IgD-negative memory B cell (primary cell): ENCODE measurements around the gene EFR3B. TPM values are rescaled to one million over a fixed set of nuclear protein-coding genes. Genes with fewer than 3 reads are reported as not detected.

Experiments
- H3K27ac Mint-ChIP-seq, 3 donors: one replicate each; pipeline ENCODE4 v1.8.0; 2020 to 2022; ENCODE audit warnings: mild to moderate bottlenecking in 3 of 3, mixed read lengths in 3 of 3, moderate library complexity in 1 of 3
- H3K27me3 Mint-ChIP-seq: one replicate; pipeline ENCODE4 v1.8.0; 2021; ENCODE audit warnings: mixed read lengths
- H3K36me3 Mint-ChIP-seq: one replicate; pipeline ENCODE4 v1.8.0; 2020; ENCODE audit warnings: mild to moderate bottlenecking, mixed read lengths
- H3K4me1 Mint-ChIP-seq, 3 donors: one replicate each; pipeline ENCODE4 v1.8.0; 2020 to 2022; ENCODE audit warnings: mixed read lengths in 3 of 3, mild to moderate bottlenecking in 1 of 3
- H3K4me3 Mint-ChIP-seq, 4 donors: one replicate each; pipeline ENCODE4 v1.8.0; 2020 to 2022; ENCODE audit warnings: mild to moderate bottlenecking in 4 of 4, mixed read lengths in 4 of 4, moderate library complexity in 3 of 4
- H3K9me3 Mint-ChIP-seq, 3 donors: one replicate each; pipeline ENCODE4 v1.8.0; 2020 to 2021; ENCODE audit warnings: mixed read lengths in 3 of 3, mild to moderate bottlenecking in 1 of 3
- polyA plus RNA-seq: library from polyadenylated mRNA; unstranded; fragments of 300-500 nt; fragmentation: Illumina TruSeq; gene quantifications from one replicate; pipeline ENCODE4 v1.2.3, GENCODE V29; 2021

The EFR3B gene
- polyA plus RNA-seq, 1 donor from 2014 or later = 0.04 TPM

DNA sequence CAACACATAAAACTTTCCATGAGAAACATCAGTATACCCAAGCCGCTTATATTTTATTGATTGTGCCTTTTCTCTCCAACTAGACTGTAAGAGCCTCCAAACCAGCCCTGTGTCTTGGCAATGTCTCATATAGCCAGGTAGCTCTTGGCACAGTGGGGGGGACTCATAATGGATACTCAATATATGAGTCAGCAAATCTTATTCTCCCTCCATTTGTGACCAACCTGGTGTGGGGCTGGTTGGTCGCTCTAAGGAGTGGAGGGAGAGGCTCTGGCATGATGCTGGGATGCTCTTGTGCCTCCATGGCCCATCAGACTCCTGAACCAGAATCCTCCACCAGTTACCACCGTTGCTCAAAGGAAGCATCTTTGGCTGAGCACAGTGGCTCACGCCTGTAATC, 32.0 kb downstream of the EFR3B start:
- no peak overlapping the region for H3K4me3 Mint-ChIP-seq
- H3K9me3 Mint-ChIP-seq = no peaks in the 10 kb centered on the region
- peaks cover 0 to 6% (median 2%) of the 10 kb centered on the region in 3 donors for H3K4me1 Mint-ChIP-seq
- no peak overlapping the region for H3K27ac Mint-ChIP-seq
- peaks cover 2% of the 10 kb centered on the region for H3K36me3 Mint-ChIP-seq
- H3K27me3 Mint-ChIP-seq = peaks cover 9% of the 10 kb centered on the region

GRCh38 chr2:25074826-25075225, 33.0 kb downstream of the EFR3B start:
- peaks cover 9% of the 10 kb centered on the region for H3K27me3 Mint-ChIP-seq
- H3K27ac Mint-ChIP-seq = no peak overlapping the region
- peaks cover 2% of the 10 kb centered on the region for H3K36me3 Mint-ChIP-seq
- no peaks in the 10 kb centered on the region for H3K9me3 Mint-ChIP-seq
- peaks cover 0 to 6% (median 2%) of the 10 kb centered on the region in 3 donors for H3K4me1 Mint-ChIP-seq
- no peak overlapping the region for H3K4me3 Mint-ChIP-seq

- peaks cover 0 to 6% (median 2%) of the 10 kb centered on the region in 3 donors for H3K4me1 Mint-ChIP-seq
- no peak overlapping the region for H3K27ac Mint-ChIP-seq
- H3K9me3 Mint-ChIP-seq = no peaks in the 10 kb centered on the region
- H3K27me3 Mint-ChIP-seq = peaks cover 7% of the 10 kb centered on the region
- peaks cover 2% of the 10 kb centered on the region for H3K36me3 Mint-ChIP-seq
- H3K4me3 Mint-ChIP-seq = no peak overlapping the region
These were observed 34.9 kb downstream of the EFR3B start for GRCh38 chr2:25076749-25077148.

DNA sequence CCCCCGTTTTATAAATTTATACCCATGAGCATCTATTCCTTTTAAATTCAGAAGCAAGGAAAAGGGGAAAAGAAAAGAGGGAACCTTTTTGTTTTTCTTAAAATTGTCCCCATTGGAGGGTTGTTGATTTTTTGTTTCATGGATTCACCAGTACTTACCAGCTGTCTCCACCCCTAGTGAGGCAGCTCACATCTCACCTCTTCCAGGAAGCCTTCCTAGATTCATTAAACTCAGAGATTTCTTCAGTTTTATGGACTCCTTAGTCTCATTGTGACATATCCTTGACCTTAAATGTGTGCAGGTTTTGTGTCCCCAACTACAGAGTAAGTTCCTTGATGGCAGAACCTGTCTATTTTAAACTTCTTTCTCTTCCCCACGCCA, 35.9 kb downstream of the EFR3B start:
- peaks cover 7% of the 10 kb centered on the region for H3K27me3 Mint-ChIP-seq

DNA sequence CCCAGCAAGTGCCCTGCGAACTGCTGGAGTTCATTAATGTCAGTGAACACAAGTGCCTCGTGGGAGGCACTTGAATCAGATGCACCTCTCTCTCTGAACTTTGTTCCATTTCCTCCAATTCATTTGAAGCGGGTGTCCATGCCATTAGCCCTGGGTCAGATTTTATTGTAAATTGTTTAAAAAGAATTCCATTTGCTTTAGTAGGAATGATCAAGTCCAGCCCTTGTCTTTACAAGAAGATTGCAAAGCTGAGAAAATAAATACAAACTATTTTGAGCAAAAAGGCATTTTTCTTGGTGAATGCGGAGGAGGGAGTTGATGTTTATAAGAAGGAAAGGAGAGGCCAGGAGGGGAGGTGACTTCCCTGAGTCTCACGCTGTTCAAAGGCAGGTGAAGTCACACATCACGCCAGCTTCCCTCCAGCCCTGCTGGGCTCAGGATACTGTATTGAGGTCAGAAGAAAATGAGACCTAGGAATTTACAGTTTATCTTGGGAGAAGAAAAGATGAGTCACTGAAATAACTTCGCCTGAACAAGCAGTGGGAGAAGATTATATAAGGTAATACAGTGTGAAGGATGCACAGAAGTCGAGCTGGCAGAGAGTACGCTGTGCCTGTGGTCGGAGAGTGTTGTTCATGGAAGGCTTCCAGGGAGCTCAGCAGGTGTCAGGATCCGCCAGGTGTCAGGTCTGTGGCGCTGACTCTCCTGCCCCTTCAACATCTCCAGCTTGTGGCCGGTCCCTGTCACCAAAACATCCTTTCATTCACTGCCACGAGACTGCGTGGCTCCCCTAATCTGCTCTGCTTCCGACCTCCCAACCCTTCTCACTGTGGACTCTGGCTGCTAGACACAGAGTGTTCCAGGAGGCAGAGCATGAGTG, 36.5 kb downstream of the EFR3B start:
- Mint-ChIP-seq H3K9me3 (no peaks in the 10 kb centered on the region), H3K36me3 (peaks cover 2% of the 10 kb centered on the region), H3K4me1 (peaks cover 0 to 6% (median 2%) of the 10 kb centered on the region in 3 donors), H3K27ac (no peak overlapping the region), H3K27me3 (peaks cover 7% of the 10 kb centered on the region), H3K4me3 (no peak overlapping the region)

More for the DNA sequence above, 35.9 kb downstream of the EFR3B start:
- Mint-ChIP-seq H3K4me1 (peaks cover 0 to 6% (median 2%) of the 10 kb centered on the region in 3 donors), H3K27ac (no peak overlapping the region), H3K9me3 (no peaks in the 10 kb centered on the region), H3K36me3 (peaks cover 2% of the 10 kb centered on the region), H3K4me3 (no peak overlapping the region)

DNA sequence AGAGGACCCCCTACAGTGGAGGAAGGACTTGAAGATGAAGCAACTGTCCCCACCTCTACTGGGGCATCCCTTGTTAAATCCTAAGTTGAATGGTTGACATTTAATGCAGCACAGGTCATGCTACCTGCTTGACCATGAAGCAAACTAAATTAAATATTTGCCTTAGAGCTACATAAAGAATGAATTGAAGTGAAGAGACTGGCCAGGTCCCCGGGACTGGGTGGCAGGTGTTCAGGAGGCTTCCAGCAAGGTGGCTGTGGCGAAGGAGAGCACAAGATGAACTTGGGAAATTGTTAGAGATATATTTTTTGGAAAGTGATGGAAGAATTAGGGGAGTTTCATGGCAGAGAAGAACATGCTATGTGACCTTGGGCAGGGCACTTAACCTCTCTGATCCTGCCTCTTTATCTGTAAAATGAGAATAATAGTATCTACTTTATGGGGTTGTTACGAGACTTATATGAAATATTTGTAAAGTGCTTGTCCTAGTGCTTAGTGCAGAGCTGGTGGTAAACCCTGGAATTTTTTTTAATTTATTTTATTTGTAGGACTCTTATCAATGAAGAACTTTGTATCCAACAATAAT, 37.3 kb downstream of the EFR3B start:
- H3K9me3 Mint-ChIP-seq = no peaks in the 10 kb centered on the region
- H3K27ac Mint-ChIP-seq = no peak overlapping the region
- peaks cover 2% of the 10 kb centered on the region for H3K36me3 Mint-ChIP-seq
- peaks cover 7% of the 10 kb centered on the region for H3K27me3 Mint-ChIP-seq
- no peak overlapping the region for H3K4me3 Mint-ChIP-seq
- H3K4me1 Mint-ChIP-seq = peaks cover 0 to 6% (median 2%) of the 10 kb centered on the region in 3 donors

- Mint-ChIP-seq H3K4me1 (no peaks in the 10 kb centered on the region), H3K9me3 (no peaks in the 10 kb centered on the region), H3K4me3 (no peak overlapping the region), H3K27ac (no peak overlapping the region), H3K27me3 (peaks cover 6% of the 10 kb centered on the region), H3K36me3 (peaks cover 2% of the 10 kb centered on the region)
These were observed 39.4 kb downstream of the EFR3B start for GRCh38 chr2:25081237-25081790.

DNA sequence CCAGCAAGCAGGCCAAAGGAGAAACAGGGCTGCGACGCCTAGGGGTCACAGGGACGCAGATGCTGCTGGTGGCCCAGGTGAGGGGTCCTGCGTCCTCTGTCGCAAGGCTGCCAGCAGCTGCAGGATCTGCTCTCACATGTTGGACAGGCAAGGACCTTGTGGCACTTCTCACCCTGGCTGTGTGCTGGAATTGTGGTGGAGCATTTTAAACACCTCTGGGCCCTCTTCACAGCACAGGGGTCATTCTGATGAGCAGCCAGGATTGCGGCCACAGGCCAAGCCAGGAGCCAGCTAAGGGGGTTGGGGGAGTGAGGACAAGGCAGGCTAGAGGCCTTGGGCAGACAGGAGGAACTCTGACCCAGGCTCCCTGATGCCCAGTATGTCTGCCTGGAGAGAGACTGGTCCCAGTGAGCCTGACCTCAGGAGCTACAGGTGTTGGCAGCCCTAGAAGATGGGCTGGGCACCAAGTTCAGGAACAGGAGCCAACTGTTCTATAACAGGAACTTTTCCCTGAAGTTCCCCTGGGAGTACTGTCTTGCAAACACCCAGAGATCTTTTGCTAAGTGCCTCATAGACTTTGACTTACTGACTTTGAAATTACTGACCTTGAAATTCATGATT, 40.2 kb downstream of the EFR3B start:
- Mint-ChIP-seq H3K4me3 (no peak overlapping the region), H3K9me3 (no peaks in the 10 kb centered on the region), H3K27ac (no peak overlapping the region), H3K4me1 (no peaks in the 10 kb centered on the region), H3K27me3 (peaks cover 6% of the 10 kb centered on the region), H3K36me3 (peaks cover 2% of the 10 kb centered on the region)

DNA sequence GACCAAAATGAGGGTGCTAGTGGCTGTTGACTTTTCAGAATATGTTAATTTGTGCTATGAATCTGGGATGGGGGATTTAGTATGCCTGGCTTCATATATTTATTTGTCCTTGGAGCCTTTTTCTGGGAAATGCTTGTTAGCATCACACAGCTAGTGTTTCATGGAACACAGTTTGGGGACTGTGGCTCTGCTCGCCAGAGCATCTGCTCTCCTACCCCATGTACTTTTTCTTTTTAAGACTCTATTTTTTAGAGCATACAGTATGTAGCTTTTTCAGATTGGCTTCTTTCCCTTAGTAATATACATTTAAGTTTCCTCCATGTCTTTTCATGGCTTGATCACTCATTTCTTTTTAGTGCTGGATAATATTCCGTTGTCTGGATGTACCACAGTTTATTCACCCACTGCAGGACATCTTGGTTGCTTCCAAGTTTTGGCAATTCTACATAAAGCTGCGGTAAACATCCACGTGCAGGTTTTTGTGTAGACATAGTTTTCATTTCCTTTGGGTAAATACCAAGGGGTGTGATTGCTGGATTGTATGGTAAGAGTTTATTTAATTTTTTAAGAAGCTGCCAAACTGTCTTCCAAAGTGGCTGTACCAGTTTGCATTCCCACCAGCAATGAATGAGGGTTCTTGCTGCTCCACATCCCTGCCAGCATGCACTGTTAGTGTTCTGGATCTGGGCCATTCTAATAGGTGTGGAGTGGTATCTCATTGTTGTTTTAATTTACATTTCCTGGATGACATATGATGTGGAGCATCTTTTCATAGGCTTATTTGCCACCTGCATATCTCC, 44.1 kb downstream of the EFR3B start:
- no peak overlapping the region for H3K27ac Mint-ChIP-seq
- no peaks in the 10 kb centered on the region for H3K4me1 Mint-ChIP-seq
- H3K27me3 Mint-ChIP-seq = peaks cover 3% of the 10 kb centered on the region
- no peak overlapping the region for H3K4me3 Mint-ChIP-seq
- no peaks in the 10 kb centered on the region for H3K36me3 Mint-ChIP-seq
- H3K9me3 Mint-ChIP-seq = no peaks in the 10 kb centered on the region

DNA sequence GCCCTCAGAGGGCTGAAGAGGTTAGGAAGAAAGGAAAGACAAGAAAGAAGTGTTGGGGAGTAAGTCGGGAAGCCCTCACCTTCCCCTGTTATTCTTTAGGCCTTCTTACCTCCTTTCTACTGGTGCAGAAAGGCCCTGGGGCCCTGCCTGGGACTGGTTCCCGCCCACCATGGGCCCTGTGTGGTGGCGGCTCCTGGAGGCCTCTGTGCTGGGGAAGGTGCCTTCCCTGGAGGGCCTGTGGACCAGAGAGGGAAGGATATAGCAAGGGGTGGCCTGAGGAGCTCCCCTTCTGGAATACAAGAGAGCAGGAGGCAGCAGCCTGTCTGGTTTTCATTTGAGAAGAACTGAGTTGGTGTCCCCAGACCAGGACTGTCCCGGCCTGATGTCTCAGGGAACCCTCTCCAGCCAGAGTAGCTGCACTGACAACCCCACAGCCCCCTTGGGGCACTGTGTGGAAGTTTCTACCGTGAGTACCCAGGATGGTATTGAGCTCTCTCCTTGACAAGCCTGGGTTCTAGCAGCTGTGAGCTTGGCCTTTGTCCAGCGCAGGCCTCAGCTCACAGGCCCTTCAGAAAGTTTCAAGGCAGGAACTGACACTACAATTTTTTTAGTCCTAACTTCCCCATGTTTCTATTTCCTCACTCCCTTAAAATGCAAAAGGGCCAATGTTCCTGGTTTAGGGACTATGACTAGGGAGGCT, 47.1 kb downstream of the EFR3B start:
- H3K4me3 Mint-ChIP-seq = no peak overlapping the region

GRCh38 chr2:25089605-25090315, 47.9 kb downstream of the EFR3B start:
- H3K27ac Mint-ChIP-seq = no peak overlapping the region
- H3K4me1 Mint-ChIP-seq = no peaks in the 10 kb centered on the region
- no peaks in the 10 kb centered on the region for H3K9me3 Mint-ChIP-seq
- H3K27me3 Mint-ChIP-seq = peaks cover 3% of the 10 kb centered on the region
- H3K36me3 Mint-ChIP-seq = no peaks in the 10 kb centered on the region
- no peak overlapping the region for H3K4me3 Mint-ChIP-seq

More for the DNA sequence above, 47.1 kb downstream of the EFR3B start:
- Mint-ChIP-seq H3K27ac (no peak overlapping the region), H3K9me3 (no peaks in the 10 kb centered on the region), H3K4me1 (no peaks in the 10 kb centered on the region), H3K27me3 (peaks cover 3% of the 10 kb centered on the region), H3K36me3 (no peaks in the 10 kb centered on the region)

DNA sequence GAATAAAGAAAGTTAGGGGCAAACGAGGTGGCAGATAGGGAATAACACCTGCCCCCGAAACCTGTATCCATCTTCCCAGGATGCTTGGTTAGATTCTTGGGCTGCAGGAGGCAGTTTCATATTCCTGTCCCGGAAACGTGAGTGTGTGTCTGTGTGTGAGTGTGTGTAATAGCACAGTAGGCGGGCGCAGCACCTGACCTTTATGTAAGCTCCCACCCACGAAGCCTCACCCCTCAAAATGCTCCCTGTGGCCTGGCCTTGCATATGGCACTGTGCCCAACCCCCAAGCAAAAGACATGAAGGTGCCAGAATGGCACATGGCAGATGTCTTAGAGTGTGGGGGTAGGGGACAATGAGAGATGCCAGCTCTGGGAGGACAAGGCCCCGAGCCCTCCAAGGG, 48.9 kb downstream of the EFR3B start:
- H3K4me1 Mint-ChIP-seq = no peaks in the 10 kb centered on the region
- H3K4me3 Mint-ChIP-seq = no peak overlapping the region
- H3K27ac Mint-ChIP-seq = no peak overlapping the region
- no peaks in the 10 kb centered on the region for H3K36me3 Mint-ChIP-seq
- peaks cover 1% of the 10 kb centered on the region for H3K27me3 Mint-ChIP-seq
- H3K9me3 Mint-ChIP-seq = no peaks in the 10 kb centered on the region

DNA sequence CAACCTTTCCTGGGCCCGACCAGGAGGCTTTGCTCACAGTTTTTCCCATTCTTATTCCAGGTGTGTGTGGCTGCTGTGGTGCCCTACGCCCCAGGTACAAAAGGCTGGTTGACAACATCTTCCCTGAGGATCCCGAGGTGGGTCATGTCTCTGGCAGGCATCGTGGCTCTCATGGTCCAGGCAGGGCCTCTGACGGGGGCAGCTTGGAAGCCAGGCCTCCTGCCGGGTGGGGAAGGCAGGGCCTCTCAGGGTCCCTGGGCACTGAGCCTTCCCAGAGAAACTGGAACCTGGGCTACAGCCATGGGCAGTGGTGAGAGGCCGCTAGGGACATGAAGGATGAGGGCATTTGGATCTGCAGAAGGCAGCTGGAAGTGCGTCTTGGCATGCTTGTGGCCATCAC, 49.4 kb downstream of the EFR3B start:
- Mint-ChIP-seq H3K27me3 (peaks cover 1% of the 10 kb centered on the region), H3K4me3 (no peak overlapping the region), H3K27ac (no peak overlapping the region), H3K4me1 (no peaks in the 10 kb centered on the region), H3K36me3 (no peaks in the 10 kb centered on the region), H3K9me3 (no peaks in the 10 kb centered on the region)

- Mint-ChIP-seq H3K9me3 (peaks cover 0 to 1% (median 0%) of the 10 kb centered on the region in 3 donors), H3K36me3 (no peaks in the 10 kb centered on the region), H3K27me3 (peaks cover 7% of the 10 kb centered on the region), H3K4me1 (peaks cover 0 to 2% (median 0%) of the 10 kb centered on the region in 3 donors), H3K4me3 (no peak overlapping the region), H3K27ac (no peak overlapping the region)
These were observed 56.2 kb downstream of the EFR3B start for GRCh38 chr2:25098056-25098455.
